MM.1S (cell line): Measurements from ENCODE around the gene CUL3.

ENCODE experiments used
- DNase-seq: peaks from one replicate; pipeline ENCODE4 v3.0.0-alpha.2; 2015
- H2AFZ ChIP-seq: fragments of 300-600 bp; sonication (generic); 2 replicates; pipeline ENCODE4 v1.6.0; 2016; ENCODE audit warnings: antibody characterized with exemption, low read length
- H3F3A ChIP-seq: fragments of 300-600 bp; sonication (generic); 2 replicates; pipeline ENCODE4 v1.6.1; 2016; ENCODE audit warnings: mild to moderate bottlenecking, antibody characterized with exemption, low read length, moderate library complexity, mixed read lengths; ENCODE audit not compliant: insufficient read depth
- H3K27ac ChIP-seq: fragments of 300-600 bp; sonication (generic); 2 replicates; pipeline ENCODE4 v1.5.1; 2016; ENCODE audit warnings: mild to moderate bottlenecking, low read length
- H3K27me3 ChIP-seq: fragments of 300-600 bp; sonication (generic); replicated peaks from 2 replicates; pipeline ENCODE4 v1.6.0; 2016; ENCODE audit warnings: low read length; ENCODE audit not compliant: insufficient read depth
- H3K36me3 ChIP-seq: fragments of 300-600 bp; sonication (generic); replicated peaks from 2 replicates; pipeline ENCODE4 v1.6.1; 2016; ENCODE audit warnings: mild to moderate bottlenecking, low read length, mixed read lengths; ENCODE audit not compliant: insufficient read depth
- H3K4me1 ChIP-seq: fragments of 300-600 bp; sonication (generic); 2 replicates; pipeline ENCODE4 v1.6.1; 2016; ENCODE audit warnings: low read length, mixed read lengths
- H3K4me2 ChIP-seq: fragments of 300-600 bp; sonication (generic); 2 replicates; pipeline ENCODE4 v1.6.0; 2016; ENCODE audit warnings: low read depth, low read length
- H3K4me3 ChIP-seq: fragments of 300-600 bp; sonication (generic); 2 replicates; pipeline ENCODE4 v1.5.1; 2016; ENCODE audit warnings: low read length, mixed read lengths
- H3K79me2 ChIP-seq: fragments of 300-600 bp; sonication (generic); 2 replicates; pipeline ENCODE4 v1.6.1; 2016; ENCODE audit warnings: mixed run types, low read length, mixed read lengths
- H3K9ac ChIP-seq: fragments of 300-600 bp; sonication (generic); 2 replicates; pipeline ENCODE4 v1.6.1; 2016; ENCODE audit warnings: low read length, mixed read lengths
- H3K9me2 ChIP-seq: fragments of 300-600 bp; sonication (generic); replicated peaks from 2 replicates; pipeline ENCODE4 v1.6.1; 2016; ENCODE audit warnings: mild to moderate bottlenecking, low read length, mixed read lengths; ENCODE audit not compliant: insufficient read depth
- H3K9me3 ChIP-seq: fragments of 300-600 bp; sonication (generic); replicated peaks from 2 replicates; pipeline ENCODE4 v1.6.1; 2016; ENCODE audit warnings: mild to moderate bottlenecking, low read length, mixed read lengths; ENCODE audit not compliant: insufficient read depth
- H4K20me1 ChIP-seq: fragments of 300-600 bp; sonication (generic); 2 replicates; pipeline ENCODE4 v1.6.1; 2016; ENCODE audit warnings: mild to moderate bottlenecking, low read length, moderate library complexity, mixed read lengths; ENCODE audit not compliant: insufficient read depth
- CTCF ChIP-seq: fragments of 300-600 bp; sonication (generic); IDR thresholded peaks from 2 replicates; pipeline ENCODE4 v1.5.1; 2016; ENCODE audit warnings: antibody characterized with exemption, low read length, mixed read lengths
- EZH2 ChIP-seq: fragments of 300-600 bp; sonication (generic); optimal IDR thresholded peaks from 2 replicates; pipeline ENCODE3; 2017; ENCODE audit warnings: low read depth, mild to moderate bottlenecking, antibody characterized with exemption, low read length, mixed read lengths
- EZH2phosphoT487 ChIP-seq: fragments of 300-600 bp; sonication (generic); IDR thresholded peaks from 2 replicates; pipeline ENCODE4 v1.6.1; 2018; ENCODE audit warnings: antibody characterized with exemption, low read length

CUL3 gene

GRCh38 chr2:224429441-224429810 lies 155.7 kb downstream of the CUL3 start:
- Histone ChIP-seq H3K4me1 (no peaks in the 10 kb centered on the region), H3K27ac (no peak overlapping the region), H3K79me2 (no peaks in the 10 kb centered on the region), H3K9me3 (no peaks in the 10 kb centered on the region), H3F3A (no peaks in the 10 kb centered on the region), H3K4me2 (no peak overlapping the region), H4K20me1 (no peaks in the 10 kb centered on the region), H3K9ac (no peak overlapping the region), H2AFZ (no peak overlapping the region), H3K4me3 (no peak overlapping the region), H3K9me2 (no peaks in the 10 kb centered on the region), H3K36me3 (no peaks in the 10 kb centered on the region), H3K27me3 (no peaks in the 10 kb centered on the region)
- no peak for DNase-seq
- TF ChIP-seq EZH2, result no peak
- no peak for TF ChIP-seq CTCF
- no peak for TF ChIP-seq EZH2phosphoT487

GRCh38 chr2:224428787-224429440 lies 156.2 kb downstream of the CUL3 start:
- H4K20me1 ChIP-seq, result no peaks in the 10 kb centered on the region
- H3K9me3 ChIP-seq, result no peaks in the 10 kb centered on the region
- H3K27me3 ChIP-seq, result no peaks in the 10 kb centered on the region
- no peaks in the 10 kb centered on the region for H3K9me2 ChIP-seq
- no peak overlapping the region for H2AFZ ChIP-seq
- DNase-seq, result no peak
- no peaks in the 10 kb centered on the region for H3K79me2 ChIP-seq
- no peaks in the 10 kb centered on the region for H3K36me3 ChIP-seq
- no peak overlapping the region for H3K9ac ChIP-seq
- TF ChIP-seq CTCF (no peak), EZH2phosphoT487 (no peak), EZH2 (no peak)
- H3F3A ChIP-seq, result no peaks in the 10 kb centered on the region
- no peak overlapping the region for H3K27ac ChIP-seq
- no peaks in the 10 kb centered on the region for H3K4me1 ChIP-seq
- no peak overlapping the region for H3K4me2 ChIP-seq
- H3K4me3 ChIP-seq, result no peak overlapping the region

GRCh38 chr2:224427471-224427870 lies 157.7 kb downstream of the CUL3 start:
- H3K27ac ChIP-seq, result no peak overlapping the region
- no peaks in the 10 kb centered on the region for H3K9me3 ChIP-seq
- no peaks in the 10 kb centered on the region for H3K79me2 ChIP-seq
- H3K9me2 ChIP-seq, result no peaks in the 10 kb centered on the region
- H3K4me2 ChIP-seq, result no peak overlapping the region
- H2AFZ ChIP-seq, result no peak overlapping the region
- no peaks in the 10 kb centered on the region for H3K4me1 ChIP-seq
- no peaks in the 10 kb centered on the region for H3K27me3 ChIP-seq
- no peak for DNase-seq
- no peaks in the 10 kb centered on the region for H3K36me3 ChIP-seq
- no peak overlapping the region for H3K4me3 ChIP-seq
- TF ChIP-seq CTCF, result no peak
- H3K9ac ChIP-seq, result no peak overlapping the region
- H3F3A ChIP-seq, result no peaks in the 10 kb centered on the region
- H4K20me1 ChIP-seq, result no peaks in the 10 kb centered on the region
